Right lobe of liver (tissue), 4 donors: ENCODE data around the gene KIF25.

Experiments used
- CTCF ChIP-seq, 4 donors: fragments of 200-600 bp in 3 of 4; fragments of 450-650 bp in 1 of 4; IDR thresholded peaks; one replicate each; pipeline versions ENCODE4 v1.5.1 to v1.8.0; 2016 to 2022; ENCODE audit warnings: antibody characterized with exemption in 4 of 4, mild to moderate bottlenecking in 2 of 4
- POLR2A ChIP-seq: fragments of 450-650 bp; IDR thresholded peaks from one replicate; pipeline ENCODE4 v1.6.1; 2017; ENCODE audit warnings: antibody characterized with exemption, mild to moderate bottlenecking
- donor health status: DM: no; HTN: no; CAD: no.
- donor health status: DM: no; HTN: no; CAD: no.
- donor health status: DM: no; HTN: yes; CAD: no.

- TF ChIP-seq CTCF (IDR thresholded peaks at IDR 0.05) (no peak), POLR2A (no peak)
Observed at GRCh38 chr6:167975458-167975857, 22.0 kb upstream of the KIF25 start.
